HG03039 (cell line): ENCODE results near the gene ARID4B.
"Not testable (repeated sequence)": the region's sequence is repeated elsewhere in the genome, so short reads cannot be mapped to it uniquely, and the experiment has no call there.

Experiments
- ATAC-seq: cut with Tn5 transposase; IDR thresholded peaks from one replicate; pipeline ENCODE4 v1.9.1; 2021; ENCODE audit warnings: mild to moderate bottlenecking, moderate library complexity; ENCODE audit not compliant: unreplicated experiment

ARID4B gene

DNA sequence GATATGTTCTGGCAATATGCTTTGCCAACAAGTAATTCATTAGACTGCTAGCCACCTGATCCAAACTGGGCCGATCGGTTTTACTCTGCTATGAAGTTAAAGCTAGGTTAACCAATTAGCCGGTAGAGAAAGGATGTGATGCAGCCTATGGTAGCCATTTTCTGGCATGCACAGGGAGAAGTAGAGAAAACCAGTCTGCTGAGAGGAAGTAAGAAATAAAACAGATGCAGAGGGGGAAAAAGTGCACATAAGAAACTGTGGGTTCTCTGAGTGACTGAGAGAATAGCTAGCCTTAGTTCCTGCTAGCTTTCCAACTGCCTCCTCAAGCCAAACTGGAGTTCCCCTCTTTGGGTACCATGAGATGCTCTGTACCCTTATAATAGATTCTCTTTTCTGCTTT lies 52.8 kb downstream of the ARID4B start:
- peak; percentile 55 for ATAC-seq

DNA sequence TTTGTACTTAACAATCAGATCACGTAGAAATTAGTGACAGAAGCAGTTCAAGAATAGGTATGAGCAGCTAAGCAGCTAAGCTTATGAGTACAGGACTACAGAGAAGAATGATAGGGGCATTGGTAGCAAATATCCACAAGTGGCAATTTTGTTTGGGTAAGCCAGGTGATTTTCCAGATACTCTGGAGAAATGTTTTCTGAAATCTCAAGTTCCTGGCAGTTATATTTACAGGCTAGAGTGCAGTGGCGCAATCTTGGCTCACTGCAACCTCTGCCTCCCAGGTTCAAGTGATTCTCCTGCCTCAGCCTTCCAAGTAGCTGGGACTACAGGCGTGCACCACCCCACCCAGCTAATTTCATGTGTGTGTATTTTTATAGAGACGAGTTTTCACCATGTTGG lies 55.1 kb downstream of the ARID4B start:
- ATAC-seq = no peak

DNA sequence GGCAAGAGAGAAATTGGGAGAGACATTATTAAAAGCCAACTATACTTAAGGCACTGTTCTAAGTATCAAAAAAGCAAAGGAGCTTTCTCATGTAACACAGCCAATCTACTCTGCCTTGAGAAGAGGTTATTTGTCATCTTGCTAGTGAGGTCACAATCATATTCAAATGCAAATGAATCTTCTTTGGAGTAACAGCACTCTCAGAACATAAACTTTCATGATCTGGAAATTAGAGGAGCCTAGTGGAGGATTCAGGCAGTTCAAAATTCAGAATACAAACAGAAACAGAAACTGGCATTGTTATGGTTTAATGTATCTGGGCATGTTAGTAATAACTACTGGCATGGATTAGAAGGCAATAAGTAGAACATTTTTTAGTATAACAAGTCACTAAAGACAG lies 57.4 kb downstream of the ARID4B start:
- no peak for ATAC-seq

DNA sequence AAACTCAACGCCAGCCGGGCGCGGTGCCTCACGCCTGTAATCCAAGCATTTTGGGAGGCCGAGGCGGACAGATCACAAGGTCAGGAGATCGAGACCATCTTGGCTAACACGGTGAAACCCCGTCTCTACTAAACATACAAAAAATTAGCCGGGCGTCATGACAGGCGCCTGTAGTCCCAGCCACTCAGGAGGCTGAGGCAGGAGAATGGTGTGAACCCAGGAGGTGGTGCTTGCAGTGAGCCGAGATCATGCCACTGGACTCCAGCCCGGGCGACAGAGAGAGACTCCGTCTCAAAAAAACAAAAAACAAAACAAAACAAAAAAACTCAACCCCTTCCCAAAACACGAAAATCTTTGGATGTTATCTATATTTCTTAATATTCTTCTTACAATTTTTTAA lies 58.0 kb downstream of the ARID4B start:
- not testable (repeated sequence) for ATAC-seq

DNA sequence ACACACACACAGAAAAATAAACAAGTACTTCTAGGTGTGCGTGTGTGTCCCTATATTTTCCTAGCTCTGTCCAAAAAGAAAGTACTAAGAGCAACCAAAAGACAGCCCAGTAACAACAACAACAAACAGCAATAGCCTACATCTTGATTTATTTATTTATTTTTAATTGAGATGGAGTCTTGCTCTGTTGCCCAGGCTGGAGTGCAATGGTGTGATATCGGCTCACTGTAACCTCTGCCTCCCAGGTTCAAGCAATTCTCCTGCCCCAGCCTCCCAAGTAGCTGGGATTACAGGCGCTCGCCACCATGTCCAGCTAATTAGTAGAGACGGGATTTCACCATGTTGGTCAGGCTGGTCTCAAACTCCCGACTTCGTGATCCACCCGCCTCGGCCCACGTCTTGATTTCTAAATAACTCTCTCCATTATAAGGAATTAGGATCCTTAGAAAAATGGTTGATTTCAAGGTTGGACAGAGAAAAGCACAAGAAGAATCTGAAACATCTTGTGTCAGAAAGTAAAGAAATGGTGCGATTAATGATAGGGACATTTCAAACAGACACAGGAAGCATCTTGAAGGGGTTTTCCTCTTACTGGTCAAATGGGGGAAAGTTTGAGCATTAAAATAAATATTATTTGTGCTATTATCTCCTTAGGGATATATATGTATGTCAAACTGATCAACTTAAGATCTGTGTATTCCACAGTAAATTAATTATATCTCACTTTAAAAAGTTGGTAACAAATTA lies 59.4 kb downstream of the ARID4B start:
- no peak for ATAC-seq

DNA sequence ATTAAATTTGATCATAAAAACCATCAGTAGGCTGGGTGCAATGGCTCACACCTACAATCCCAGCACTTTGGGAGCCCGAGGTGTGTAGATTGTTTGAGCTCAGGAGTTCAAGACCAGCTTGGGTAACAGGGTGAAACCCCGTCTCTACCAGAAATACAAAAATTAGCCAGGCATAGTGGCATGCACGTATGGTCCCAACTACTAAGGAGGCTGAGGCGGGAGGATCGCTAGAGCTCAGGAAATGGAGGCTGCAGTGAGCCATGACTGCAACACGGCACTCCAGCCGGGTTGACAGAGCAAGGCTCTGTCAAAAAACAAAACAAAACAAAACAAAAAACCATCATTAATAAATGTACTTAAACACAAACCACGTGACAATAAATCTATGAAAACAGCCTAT lies 61.0 kb downstream of the ARID4B start:
- ATAC-seq = no peak

DNA sequence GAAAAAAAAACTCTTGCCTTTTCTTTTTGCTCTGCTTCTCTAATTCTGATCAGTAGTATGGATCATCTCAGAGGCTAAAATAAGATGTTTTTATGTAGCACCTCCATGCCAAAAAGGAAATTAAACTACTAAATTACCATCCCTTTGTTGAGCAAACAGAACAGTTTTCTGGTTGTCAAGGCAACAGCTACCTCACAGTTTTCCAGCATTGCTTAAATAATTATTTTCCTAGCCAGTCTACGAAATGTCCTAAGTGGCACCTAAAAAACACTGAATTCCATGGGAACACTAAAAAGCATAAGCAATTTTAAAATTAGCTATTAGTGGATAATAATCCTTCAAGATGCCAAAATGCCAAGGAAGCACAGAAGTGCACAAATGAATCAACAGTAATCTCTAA lies 61.7 kb downstream of the ARID4B start:
- ATAC-seq = no peak

DNA sequence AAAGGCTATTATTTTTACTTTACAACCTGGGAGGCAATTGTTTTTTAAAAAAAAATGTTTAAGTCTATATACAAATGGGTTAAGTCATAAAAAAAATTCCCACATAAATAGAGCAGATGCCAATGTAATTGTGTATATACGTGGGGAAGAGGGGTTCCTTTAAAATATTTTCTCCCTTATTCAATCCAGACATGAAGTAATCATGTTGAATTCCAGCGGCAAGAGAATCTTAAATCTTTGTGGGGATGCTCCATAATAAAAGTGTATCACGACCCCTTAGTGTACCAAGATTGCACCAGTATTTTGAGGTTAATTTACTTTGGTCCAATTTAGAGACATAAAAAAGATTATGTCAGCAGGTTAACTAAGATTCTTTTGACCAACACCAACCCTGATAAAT lies 62.1 kb downstream of the ARID4B start:
- ATAC-seq = no peak

DNA sequence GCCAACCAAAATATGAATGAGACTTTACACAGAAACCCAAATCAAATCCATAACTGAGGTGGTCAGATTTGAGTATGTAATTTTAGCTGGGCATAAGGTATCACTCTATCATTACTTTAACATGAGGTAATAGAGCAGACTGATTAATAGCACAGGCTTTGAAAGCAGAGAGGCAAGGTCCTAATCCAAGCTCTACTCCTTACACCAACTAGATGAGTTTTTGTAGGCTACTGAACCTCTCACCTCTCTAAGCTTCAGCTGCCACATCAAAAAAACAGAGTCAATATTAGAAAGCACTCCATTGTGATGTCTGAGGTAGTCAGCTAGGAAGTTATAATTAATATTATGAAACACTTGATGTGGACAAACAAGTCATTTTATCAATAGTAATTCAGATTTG lies 63.7 kb downstream of the ARID4B start:
- ATAC-seq = no peak

DNA sequence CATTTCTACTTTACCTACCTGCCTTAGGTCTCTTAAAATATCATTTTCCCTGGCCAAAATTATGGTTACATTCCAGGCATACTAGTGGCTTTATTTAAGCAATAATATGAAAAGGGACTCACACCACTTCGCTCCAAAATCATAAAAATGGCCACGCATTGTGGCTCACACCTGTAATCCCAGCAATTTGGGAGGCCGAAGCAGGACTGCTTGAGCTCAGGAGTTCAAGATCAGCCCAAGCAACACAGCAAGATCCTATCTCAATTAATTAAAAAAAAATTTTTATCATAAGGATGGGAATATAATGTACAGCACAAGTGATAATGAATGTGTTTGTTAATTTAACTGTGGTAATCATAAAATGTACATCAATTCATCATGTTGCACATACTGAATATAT lies 65.4 kb downstream of the ARID4B start:
- no peak for ATAC-seq

DNA sequence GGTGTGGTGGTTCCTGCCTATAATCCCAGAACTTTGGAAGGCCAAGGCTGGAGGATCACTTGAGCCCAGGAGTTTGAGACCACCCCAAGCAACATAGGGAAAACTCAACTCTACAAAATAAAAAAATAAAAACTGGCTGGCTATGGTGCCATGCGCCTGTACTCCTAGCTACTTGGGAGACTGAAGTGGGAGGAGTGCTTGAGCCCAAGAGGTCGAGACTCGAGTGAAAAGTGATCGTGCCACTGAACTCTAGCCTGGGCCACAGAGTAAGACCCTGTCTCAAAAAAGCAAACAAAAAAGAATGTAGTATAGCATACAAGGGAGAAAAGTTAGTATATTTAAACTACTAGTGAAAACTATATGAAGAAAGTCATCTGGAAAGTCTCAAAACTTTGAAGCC lies 66.7 kb downstream of the ARID4B start:
- no peak for ATAC-seq

DNA sequence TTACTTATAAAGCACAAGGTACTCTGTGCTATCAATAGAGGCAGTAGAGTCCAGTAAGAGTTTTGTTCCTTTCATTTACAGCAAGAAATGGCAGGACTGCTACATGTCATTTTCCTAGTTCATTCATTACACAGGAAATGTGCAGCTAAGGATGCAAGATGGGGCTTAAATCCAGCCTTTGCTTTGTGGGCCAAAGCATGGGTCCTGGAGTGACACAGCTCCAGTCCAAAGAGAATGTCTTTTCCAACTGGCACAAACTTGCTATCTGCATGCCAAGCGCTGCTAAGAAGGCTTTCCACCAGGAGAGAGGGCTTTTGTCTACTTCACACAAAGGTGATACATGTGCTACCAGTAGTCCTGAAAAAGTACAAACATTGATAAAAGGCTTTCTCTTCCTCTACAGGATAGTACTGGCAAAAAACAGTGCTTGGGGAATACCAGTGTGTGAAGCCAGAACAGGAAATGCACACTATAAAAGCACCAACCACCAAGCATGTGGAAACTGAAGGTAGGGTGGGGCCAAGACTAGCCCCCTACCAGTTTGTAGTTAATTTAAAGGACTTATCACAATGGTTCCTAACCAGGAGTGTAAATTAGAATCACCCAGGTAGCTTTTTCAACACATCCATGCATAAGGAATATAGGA lies 68.7 kb downstream of the ARID4B start:
- no peak for ATAC-seq

DNA sequence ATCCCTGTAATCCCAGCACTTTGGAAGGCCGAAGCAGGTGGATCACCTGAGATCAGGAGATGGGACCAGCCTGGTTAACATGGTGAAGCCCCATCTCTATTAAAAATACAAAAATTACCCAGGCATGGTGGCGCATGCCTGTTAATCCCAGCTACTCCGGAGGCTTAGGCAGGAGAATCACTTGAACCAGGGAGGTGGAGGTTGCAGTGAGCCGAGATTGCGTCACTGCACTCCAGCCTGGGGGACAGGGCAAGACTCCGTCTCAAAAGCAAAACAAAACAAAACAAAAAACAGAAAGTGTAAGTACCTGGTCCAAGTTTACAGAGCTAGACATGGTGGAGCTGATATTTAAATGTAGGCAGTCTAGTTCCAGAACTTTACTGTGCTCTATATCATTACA lies 69.9 kb downstream of the ARID4B start:
- ATAC-seq = not testable (repeated sequence)

DNA sequence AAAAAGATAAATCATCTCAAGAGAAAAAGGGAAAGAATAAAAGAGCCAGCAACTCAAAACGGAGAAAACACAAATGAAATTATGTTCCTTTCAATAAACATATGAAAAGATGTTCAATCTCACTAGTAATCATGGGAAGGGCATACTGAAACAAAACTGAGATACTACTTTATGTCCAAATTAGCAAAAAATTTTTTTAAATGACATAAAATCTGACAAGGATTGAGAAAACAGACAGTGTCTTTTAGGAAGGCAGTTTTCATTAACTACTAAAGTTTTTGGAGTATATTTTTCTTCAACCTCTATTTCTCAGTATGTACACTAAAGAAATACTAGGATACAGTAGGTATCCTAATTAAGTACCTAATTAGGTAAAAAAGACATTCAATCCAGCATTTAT lies 73.3 kb downstream of the ARID4B start:
- no peak for ATAC-seq

DNA sequence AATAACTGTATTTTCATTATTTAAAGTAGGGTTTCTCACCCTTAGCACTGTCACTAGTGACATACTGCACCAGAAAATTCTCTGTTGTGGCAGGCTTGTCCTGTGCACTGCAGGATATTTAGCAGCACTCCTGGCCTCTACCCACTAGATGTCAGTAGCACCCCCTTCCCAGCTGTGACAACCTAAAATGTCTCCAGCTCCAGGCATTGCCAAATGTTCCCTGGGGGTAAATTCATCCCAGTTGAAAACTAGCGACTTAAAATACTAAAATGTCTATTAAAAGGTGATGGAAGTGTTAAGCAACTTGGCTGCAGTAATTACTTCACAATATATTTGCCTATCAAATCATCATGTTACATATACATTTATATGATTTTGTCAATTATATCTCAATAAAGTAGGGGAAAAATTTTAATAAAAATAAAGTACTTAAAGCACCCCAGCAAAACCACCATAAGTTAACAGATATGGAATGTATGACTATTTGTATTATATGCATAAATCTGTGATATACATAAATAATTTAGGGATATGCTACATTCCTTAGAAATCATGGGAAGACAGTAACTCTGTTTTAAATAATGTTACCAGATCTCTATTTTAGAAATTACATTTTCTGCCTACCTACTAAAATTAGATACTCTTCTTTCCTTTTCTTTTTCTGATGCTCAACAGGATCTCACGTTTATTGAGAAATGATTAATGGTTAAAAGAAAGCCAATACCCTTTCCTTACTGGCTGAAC lies 74.6 kb downstream of the ARID4B start:
- no peak for ATAC-seq

DNA sequence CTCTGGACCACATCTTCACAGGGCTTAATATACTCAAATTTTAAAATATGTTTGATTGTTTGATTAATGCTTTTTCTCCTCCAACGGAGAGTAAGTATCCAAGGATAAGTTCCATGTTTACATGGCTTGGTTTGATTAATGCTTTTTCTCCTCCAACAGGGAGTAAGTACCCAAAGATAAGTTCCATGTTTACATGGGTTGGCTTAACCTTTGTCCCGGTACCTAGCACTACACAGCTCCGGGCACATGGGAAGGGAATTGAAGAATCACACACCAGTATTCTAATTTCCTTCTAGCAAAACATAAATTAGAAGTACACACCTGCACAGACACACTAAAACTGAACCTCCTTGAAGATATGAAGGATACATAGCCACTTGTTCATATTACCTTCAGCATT lies 77.5 kb downstream of the ARID4B start:
- ATAC-seq = no peak

DNA sequence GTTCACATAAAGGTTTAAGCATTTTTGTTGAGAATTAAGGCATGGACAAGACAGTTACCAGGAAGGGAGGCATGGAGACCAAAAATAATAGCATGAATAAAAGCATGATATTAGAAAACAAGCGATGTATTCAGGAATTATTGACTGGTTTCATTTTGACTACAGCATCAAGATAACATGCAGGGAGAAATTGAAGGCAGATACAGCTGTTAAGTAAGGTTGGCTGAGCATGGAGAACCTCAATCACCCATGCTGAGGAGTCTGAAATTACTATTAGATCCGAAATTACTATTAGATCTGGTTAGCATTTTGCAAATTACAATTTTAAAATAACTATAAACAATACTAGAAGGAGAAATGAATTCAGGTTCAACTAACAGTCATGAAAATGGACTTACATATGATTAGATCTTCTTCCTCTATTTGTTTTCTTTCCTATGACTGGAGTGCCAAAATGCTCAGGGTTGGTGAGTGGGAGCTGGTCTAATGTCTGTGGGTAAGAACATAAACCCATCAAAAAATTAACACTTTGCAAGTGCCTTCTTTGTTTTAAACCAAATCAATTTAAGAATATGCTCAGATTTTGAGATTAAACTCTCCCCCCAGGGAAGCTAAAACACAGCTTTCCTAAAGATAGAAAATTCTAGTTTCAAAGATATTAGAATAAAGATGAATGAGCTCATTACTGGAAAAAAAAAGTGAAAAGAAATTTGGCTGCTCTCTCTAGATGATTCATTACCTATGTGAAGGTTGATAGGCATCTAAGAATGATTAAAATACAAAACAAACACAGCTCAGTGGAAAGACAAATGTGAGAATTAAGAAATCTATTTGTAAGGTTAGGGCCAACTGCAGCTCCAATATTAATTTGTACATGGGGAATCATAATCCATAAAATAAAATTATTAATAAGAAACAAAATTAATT lies 81.7 kb downstream of the ARID4B start:
- ATAC-seq = no peak

DNA sequence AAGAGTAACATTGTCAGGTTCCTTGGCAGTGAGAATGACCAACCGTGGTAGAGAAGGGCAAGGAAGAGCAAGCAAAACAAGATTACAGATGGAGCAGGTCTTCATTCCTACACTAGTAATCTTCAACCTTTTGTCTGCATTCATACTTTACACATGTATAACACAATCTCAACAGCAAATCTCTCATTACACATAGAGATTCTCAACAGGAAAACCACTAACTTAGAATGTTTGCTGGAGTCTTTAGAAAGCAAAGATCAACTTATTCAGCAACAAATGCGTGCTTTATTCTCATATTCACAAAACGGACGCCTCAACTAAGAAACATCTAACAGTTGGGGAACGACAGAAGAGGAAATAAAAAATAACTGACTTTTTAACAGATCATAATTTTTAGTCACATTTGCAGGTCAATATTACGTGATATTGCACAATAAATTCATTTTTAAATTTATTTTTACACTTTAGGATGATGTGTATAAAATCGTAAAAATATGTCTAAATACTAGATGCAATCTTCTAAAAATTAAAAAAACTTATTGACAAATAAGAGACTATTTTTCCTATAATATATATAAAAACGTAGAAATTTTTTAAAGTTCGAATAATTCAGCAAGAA lies 82.9 kb downstream of the ARID4B start:
- no peak for ATAC-seq

DNA sequence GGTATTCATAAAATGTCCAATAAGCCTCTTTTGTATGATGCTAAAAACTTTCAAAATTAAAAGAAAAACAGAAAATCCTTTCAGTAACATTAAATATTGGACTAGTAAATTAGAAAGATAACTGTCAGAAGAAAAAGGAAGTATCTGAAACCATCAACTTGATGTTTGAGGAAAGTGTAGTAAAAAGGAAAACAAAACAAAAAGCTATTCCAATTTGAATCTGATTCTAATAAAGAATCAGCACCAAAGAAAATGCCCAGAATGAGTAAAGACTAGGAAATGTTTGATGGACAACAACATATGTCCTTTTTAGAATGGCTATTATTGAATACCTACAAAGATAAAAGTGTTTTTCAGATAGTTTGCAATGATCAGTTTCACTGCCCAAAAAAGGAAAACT lies 87.0 kb downstream of the ARID4B start:
- ATAC-seq = no peak

DNA sequence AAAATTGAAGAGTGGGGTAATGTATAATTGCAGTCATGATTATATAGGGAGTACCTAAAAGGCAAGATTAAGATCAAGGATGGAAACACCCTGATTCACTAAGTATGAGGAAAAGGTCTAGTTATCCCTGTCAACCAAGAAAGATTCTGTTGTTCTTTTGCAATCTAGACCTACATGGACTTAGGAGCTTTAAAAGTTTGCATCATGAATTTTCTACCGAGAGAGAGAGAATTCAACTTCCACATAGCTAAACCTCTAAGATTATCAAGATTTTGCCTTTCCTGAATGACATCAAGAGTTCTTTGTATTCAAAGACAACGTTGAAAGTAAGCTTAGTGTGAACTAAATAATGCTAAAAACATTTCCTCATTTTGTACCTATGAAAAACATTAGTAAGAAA lies 88.1 kb downstream of the ARID4B start:
- ATAC-seq = no peak

DNA sequence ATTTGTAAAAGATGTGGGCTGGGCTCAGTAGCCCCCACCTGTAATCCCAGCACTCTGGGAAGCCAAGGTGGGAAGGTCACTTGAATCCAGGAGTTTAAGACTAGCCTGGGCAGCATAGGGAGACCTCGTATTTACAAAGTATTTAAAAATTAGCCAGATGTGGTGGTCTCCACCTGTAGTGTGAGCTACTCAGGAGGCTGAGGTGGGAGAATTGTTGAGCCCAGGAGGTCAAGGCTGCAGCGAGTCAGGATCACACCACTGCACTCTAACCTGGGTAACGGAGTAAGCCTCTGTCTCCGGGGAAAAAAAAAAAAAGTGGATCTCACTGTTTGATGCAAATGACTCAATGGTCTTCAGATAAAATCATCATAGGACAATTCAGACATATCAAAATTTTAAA lies 89.4 kb downstream of the ARID4B start:
- no peak for ATAC-seq
